Activated T-cell treated with anti-CD3 and anti-CD28 coated beads, Interleukin-2, amount 50 U/mL, for 24 hours (primary cell): Measurements from ENCODE around the gene TARDBP.
"Not testable (repeated sequence)": the region's sequence is repeated elsewhere in the genome, so short reads cannot be mapped to it uniquely, and the experiment has no call there.

ENCODE experiments used
- DNase-seq: peaks from one replicate; pipeline ENCODE4 v3.0.0-alpha.2; 2020
- H3K27ac Mint-ChIP-seq: 2 replicates; pipeline ENCODE4 v1.8.0; 2020; ENCODE audit warnings: mild to moderate bottlenecking, mixed read lengths
- H3K27me3 Mint-ChIP-seq: 2 replicates; pipeline ENCODE4 v1.8.0; 2020; ENCODE audit warnings: mixed read lengths
- H3K36me3 Mint-ChIP-seq: 2 replicates; pipeline ENCODE4 v1.8.0; 2020; ENCODE audit warnings: low read depth, mixed read lengths
- H3K4me1 Mint-ChIP-seq: 2 replicates; pipeline ENCODE4 v1.8.0; 2020; ENCODE audit warnings: low read depth, mixed read lengths
- H3K4me3 Mint-ChIP-seq: 2 replicates; pipeline ENCODE4 v1.8.0; 2020; ENCODE audit warnings: mild to moderate bottlenecking, moderate library complexity, mixed read lengths
- H3K9me3 Mint-ChIP-seq: 2 replicates; pipeline ENCODE4 v1.8.0; 2020; ENCODE audit warnings: mixed read lengths

Gene TARDBP

DNA sequence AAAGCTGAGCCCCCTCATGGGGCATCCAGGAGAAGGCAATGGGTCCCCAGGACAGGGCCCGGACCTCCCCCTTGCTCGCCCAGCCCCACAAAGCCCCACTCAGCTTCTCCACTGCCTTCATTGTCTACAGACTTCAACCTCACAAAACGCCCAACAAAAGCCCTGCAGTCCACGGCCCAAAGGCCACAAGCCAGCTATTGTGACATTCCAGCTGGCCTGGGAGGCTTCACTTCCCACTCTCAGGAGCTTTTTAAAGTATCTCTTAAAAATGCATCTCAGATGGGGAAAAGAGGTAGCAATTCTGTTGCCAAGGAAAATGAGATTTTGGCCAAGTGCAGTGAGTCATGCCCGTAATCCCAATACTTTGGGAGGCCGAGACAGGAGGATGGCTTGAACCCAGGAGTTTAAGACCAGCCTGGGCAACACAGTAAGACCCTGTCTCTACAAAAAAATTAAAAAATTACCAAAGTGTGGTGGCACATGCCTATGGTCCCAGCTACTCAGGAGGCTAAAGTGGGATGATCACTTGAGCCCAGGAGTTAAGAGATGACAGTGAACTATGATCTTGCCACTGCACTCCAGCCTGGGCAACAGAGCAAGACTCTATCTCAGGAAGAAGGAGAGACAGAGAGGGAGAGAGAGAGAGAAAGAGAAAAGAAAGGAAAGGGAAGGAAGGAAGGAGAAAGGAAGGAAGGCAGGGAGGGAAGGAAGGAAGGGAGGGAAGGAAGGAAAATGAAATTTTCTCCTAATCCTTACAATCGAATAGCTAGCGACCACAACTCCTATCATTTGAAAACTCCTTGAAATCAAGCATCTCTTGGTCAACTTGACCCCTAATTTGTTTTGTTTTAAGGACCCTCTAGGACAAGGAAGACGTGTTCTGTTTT is 31.4 kb upstream of the TARDBP start:
- DNase-seq: no peak

DNA sequence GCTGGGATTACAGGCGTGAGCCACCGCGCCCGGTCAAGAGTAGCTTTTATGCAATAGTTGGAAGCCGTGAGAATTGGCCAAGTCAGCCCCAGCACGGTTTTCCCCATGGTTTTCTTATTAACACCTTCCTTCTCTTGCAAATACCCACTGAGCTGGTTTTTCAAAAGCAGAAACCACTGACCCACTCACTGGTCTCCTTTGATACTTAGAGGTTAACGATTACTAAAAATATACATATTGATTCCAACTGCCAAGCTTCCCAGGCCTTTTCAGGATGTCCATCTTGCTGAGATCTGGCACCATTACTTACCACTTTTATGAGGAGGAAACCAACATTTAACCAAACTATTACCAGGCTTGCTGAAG is 25.9 kb upstream of the TARDBP start:
- Mint-ChIP-seq H3K4me1 (peaks cover 11% of the 10 kb centered on the region), H3K4me3 (no peak overlapping the region), H3K36me3 (no peaks in the 10 kb centered on the region), H3K27ac (no peak overlapping the region), H3K27me3 (peaks cover 12% of the 10 kb centered on the region), H3K9me3 (no peaks in the 10 kb centered on the region)
- DNase-seq: no peak

More for the DNA sequence above, 31.4 kb upstream of the TARDBP start:
- Mint-ChIP-seq H3K36me3 (no peaks in the 10 kb centered on the region), H3K9me3 (no peaks in the 10 kb centered on the region), H3K4me3 (no peak overlapping the region), H3K27ac (no peak overlapping the region), H3K27me3 (peaks cover 41% of the 10 kb centered on the region), H3K4me1 (peaks cover 7% of the 10 kb centered on the region)

DNA sequence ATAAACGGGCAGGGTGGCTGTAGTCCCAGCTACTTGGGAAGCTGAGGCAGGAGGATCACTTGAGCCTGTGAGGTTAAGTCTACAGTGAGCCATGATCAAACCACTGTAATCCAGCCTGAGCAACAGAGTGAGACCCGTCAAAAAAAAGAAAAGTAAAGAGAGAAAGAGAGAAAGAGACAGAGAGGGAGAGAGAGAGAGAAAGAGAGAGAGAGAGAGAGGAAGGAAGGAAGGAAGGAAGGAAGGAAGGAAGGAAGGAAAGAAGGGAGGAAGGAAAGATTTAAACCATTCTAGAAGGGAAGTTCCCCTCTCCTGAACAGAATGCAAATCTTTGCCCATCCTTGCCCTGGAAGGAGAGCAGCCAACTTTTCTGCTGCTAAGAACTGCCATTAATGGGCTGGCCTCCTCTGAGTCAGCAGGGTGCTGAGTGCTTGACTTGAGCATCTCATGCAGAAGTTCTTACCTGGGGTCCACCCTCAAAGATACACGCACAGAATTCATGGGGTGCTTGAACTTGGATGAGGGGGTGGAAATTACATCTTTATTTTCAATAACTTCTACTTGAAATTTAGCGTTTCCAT is 24.5 kb upstream of the TARDBP start:
- H3K27ac Mint-ChIP-seq: no peak overlapping the region
- H3K27me3 Mint-ChIP-seq: peaks cover 8% of the 10 kb centered on the region
- DNase-seq: no peak
- peaks cover 11% of the 10 kb centered on the region for H3K4me1 Mint-ChIP-seq
- H3K4me3 Mint-ChIP-seq: no peak overlapping the region
- no peaks in the 10 kb centered on the region for H3K36me3 Mint-ChIP-seq
- no peaks in the 10 kb centered on the region for H3K9me3 Mint-ChIP-seq

GRCh38 chr1:10989095-10989494 is 23.4 kb upstream of the TARDBP start:
- peaks cover 3% of the 10 kb centered on the region for H3K27me3 Mint-ChIP-seq
- no peak for DNase-seq
- no peaks in the 10 kb centered on the region for H3K36me3 Mint-ChIP-seq
- no peak overlapping the region for H3K4me3 Mint-ChIP-seq
- no peaks in the 10 kb centered on the region for H3K9me3 Mint-ChIP-seq
- H3K27ac Mint-ChIP-seq: no peak overlapping the region
- H3K4me1 Mint-ChIP-seq: peaks cover 11% of the 10 kb centered on the region

DNA sequence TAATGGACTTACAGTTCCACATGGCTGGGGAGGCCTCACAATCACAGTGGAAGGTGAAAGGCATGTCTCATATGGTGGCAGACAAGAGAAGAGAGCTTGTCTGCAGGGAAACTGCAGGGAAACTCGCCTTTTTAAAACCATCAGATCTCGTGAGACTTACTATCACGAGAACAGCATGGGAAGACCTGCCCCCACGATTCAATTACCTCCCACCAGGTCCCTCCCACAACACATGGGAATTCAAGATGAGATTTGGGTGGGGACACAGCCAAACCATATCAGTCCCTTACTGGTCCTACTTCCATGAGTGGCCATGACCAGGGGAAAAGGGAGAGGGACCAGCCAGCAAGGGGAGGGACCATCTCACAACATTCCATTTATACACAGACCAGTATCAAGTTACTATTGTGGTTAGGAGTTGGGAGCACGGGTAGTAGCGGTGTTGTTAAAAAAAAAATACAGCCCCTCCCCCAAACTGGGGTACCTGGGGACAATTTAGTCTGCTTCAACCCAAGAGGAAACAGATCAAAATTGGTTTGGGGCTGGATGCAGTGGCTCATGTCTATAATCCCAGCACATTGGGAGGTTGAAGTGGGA is 22.4 kb upstream of the TARDBP start:
- H3K27ac Mint-ChIP-seq, H3K9me3 Mint-ChIP-seq, DNase-seq, H3K27me3 Mint-ChIP-seq, H3K36me3 Mint-ChIP-seq, H3K4me3 Mint-ChIP-seq: not testable (repeated sequence)
- H3K4me1 Mint-ChIP-seq: peaks cover 11% of the 10 kb centered on the region

DNA sequence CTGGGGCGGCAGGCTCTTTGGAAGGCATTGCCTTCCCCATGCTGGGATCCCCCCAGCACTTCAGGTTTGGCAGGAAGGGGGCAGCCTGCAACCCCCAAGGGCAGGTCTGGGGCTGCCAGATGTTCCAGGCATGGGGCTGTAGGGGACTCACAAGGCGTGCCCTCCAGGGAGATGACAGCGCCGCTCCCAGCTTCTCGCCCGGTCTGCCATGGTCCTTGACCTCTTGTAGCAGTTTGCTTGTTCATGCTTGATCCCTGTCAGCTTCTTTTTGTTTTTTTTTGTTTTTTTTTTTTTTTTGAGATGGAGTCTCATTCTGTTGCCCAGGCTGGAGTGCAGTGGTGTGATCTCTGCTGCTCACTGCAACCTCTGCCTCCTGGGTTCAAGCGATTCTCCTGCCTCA is 21.6 kb upstream of the TARDBP start:
- Mint-ChIP-seq H3K27me3 (no peaks in the 10 kb centered on the region), H3K9me3 (no peaks in the 10 kb centered on the region), H3K4me3 (no peak overlapping the region), H3K4me1 (peaks cover 6% of the 10 kb centered on the region), H3K27ac (no peak overlapping the region), H3K36me3 (no peaks in the 10 kb centered on the region)
- no peak for DNase-seq

- not testable (repeated sequence) for H3K27ac Mint-ChIP-seq, H3K27me3 Mint-ChIP-seq, H3K9me3 Mint-ChIP-seq, H3K4me1 Mint-ChIP-seq, H3K36me3 Mint-ChIP-seq, DNase-seq, H3K4me3 Mint-ChIP-seq
Observed at GRCh38 chr1:10992004-10992403, 20.4 kb upstream of the TARDBP start.

- H3K4me1 Mint-ChIP-seq: no peaks in the 10 kb centered on the region
- H3K27ac Mint-ChIP-seq: no peak overlapping the region
- no peak overlapping the region for H3K4me3 Mint-ChIP-seq
- no peaks in the 10 kb centered on the region for H3K36me3 Mint-ChIP-seq
- no peak for DNase-seq
- H3K27me3 Mint-ChIP-seq: no peaks in the 10 kb centered on the region
- H3K9me3 Mint-ChIP-seq: no peaks in the 10 kb centered on the region
Observed at GRCh38 chr1:10992864-10993263, 19.6 kb upstream of the TARDBP start.

DNA sequence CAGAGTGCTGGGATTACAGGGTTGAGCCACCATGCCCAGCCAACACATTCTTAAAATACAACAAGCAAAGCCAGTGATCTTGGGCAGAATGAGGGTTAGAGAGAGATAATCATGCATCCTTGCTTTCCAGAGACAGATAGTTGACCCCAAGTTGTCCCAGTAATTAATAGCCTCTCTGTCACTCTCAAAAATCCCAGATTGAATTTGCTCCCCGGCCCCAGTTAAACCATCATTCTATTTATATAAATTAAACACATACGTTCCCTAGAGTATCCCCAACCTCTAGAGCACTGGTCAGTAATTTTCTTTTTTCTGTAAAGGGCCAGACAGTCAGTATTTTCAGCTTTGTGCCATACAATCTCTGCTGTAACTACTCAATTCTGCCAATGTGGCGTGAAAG is 16.4 kb upstream of the TARDBP start:
- Mint-ChIP-seq H3K27ac (no peak overlapping the region), H3K27me3 (no peaks in the 10 kb centered on the region), H3K4me1 (no peaks in the 10 kb centered on the region), H3K4me3 (no peak overlapping the region), H3K36me3 (no peaks in the 10 kb centered on the region), H3K9me3 (peaks cover 9% of the 10 kb centered on the region)
- no peak for DNase-seq

GRCh38 chr1:11000526-11000925 is 11.9 kb upstream of the TARDBP start:
- Mint-ChIP-seq H3K27ac (no peak overlapping the region), H3K9me3 (peaks cover 9% of the 10 kb centered on the region), H3K4me3 (no peak overlapping the region), H3K36me3 (no peaks in the 10 kb centered on the region), H3K27me3 (no peaks in the 10 kb centered on the region), H3K4me1 (no peaks in the 10 kb centered on the region)
- DNase-seq: no peak

- H3K4me1 Mint-ChIP-seq: peaks cover 32% of the 10 kb centered on the region
Observed at GRCh38 chr1:11013160-11013531, 692 bp downstream of the TARDBP start.

DNA sequence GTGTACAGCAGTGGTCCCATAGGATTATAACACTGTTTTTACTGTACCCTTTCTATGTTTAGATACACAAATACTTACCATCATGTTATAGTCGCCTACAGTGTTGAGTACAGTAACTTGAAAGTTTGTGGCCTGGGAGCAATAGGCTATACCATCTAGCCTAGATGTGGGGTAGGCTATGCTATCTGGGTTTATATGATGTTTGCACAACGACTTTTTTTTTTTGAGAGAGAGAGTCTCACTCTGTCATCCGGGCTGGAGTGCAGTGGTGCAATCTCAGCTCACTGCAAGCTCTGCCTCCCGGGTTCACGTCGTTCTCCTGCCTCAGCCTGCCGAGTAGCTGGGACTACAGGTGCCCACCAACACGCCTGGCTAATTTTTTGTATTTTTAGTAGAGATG is 6.9 kb downstream of the TARDBP start:
- Mint-ChIP-seq H3K4me1 (peaks cover 50% of the 10 kb centered on the region), H3K27ac (peak overlapping the region; percentile 26), H3K36me3 (peaks cover 93% of the 10 kb centered on the region)

More at GRCh38 chr1:11013160-11013531, 692 bp downstream of the TARDBP start:
- H3K27ac Mint-ChIP-seq: peak overlapping the region; percentile 100
- no peaks in the 10 kb centered on the region for H3K27me3 Mint-ChIP-seq
- peak overlapping the region; percentile 86 for H3K4me3 Mint-ChIP-seq
- H3K9me3 Mint-ChIP-seq: no peaks in the 10 kb centered on the region
- no peak for DNase-seq
- peaks cover 47% of the 10 kb centered on the region for H3K36me3 Mint-ChIP-seq

GRCh38 chr1:11019971-11020370 is 7.5 kb downstream of the TARDBP start:
- Mint-ChIP-seq H3K4me3 (no peak overlapping the region), H3K27me3 (no peaks in the 10 kb centered on the region), H3K9me3 (no peaks in the 10 kb centered on the region)

More for the DNA sequence above, 6.9 kb downstream of the TARDBP start:
- not testable (repeated sequence) for H3K9me3 Mint-ChIP-seq, H3K27me3 Mint-ChIP-seq, H3K4me3 Mint-ChIP-seq, DNase-seq

DNA sequence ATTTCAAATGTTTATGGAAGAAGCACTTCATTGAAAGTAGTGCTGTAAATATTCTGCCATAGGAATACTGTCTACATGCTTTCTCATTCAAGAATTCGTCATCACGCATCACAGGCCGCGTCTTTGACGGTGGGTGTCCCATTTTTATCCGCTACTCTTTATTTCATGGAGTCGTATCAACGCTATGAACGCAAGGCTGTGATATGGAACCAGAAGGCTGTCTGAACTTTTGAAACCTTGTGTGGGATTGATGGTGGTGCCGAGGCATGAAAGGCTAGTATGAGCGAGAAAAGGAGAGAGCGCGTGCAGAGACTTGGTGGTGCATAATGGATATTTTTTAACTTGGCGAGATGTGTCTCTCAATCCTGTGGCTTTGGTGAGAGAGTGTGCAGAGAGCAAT is 10.7 kb downstream of the TARDBP start:
- H3K4me1 Mint-ChIP-seq: peaks cover 45% of the 10 kb centered on the region
- no peak for DNase-seq
- H3K27ac Mint-ChIP-seq: peak overlapping the region; percentile 57
- H3K36me3 Mint-ChIP-seq: peaks cover 100% of the 10 kb centered on the region
- H3K9me3 Mint-ChIP-seq: no peaks in the 10 kb centered on the region
- H3K27me3 Mint-ChIP-seq: no peaks in the 10 kb centered on the region
- no peak overlapping the region for H3K4me3 Mint-ChIP-seq

More at GRCh38 chr1:11019971-11020370, 7.5 kb downstream of the TARDBP start:
- no peak for DNase-seq
- Mint-ChIP-seq H3K4me1 (peaks cover 50% of the 10 kb centered on the region), H3K27ac (peak overlapping the region; percentile 33), H3K36me3 (peaks cover 93% of the 10 kb centered on the region)
